ENCODE data around the gene ARPC4.

The ARPC4 gene

GRCh38 chr3:9793161-9793781 is 389 bp downstream of the ARPC4 start:
- no peak for DNase-seq (ENCODE audit: low read depth)

- no peak for DNase-seq (ENCODE audit: low read depth)
These were observed 1.5 kb downstream of the ARPC4 start for GRCh38 chr3:9794400-9794799.

DNA sequence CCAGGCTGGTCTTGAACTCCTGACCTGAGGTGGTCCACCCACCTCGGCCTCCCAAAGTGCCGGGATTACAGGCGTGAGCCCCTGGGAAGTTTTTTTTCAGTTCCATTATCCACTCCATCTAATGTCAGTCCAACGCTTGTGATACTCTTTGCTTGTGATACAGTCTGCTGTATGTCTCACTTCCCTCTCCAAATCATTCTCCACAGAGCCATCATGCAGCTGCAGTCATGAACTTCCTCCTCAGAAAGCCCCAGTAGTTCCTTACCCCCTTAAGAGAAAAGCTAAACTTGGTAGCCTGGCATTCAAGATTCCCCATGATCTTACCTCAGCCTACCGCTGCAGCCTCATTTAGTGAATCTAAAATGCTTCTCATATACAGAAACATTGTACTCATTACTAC is 2.3 kb downstream of the ARPC4 start:
- DNase-seq (ENCODE audit: low read depth): no peak

DNA sequence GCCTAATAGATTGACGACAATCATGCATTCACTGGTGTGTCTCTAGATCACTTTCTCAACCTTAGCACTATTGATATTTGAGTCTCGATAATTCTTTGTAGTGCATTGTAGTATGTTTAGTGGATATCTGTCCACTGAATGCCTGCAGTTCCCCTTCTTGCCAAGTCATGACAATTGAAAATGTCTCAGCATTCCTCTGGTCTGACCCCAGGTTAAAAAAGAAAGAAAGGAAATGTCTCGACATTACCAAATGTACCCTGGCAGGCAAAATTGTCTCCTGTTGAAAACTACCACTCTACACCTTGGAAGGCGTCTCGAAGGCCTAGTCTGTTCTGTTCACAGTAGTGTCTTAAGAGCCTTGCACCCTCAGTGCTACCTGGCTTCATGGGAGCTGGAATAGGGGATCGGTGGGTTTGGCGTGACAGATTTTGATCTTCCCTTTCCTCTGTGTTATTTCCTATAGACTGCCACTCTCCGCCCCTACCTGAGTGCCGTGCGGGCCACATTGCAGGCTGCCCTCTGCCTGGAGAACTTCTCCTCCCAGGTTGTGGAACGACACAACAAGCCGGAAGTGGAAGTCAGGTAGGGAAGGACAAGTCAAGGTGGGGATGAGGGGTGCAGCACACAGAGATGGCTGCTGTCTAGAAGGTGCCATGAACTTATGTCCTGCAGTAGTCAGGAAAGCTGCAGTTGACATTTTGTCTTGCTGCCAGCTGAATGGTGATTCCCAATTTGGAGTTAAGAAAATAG is 4.5 kb downstream of the ARPC4 start:
- DNase-seq (ENCODE audit: low read depth): no peak

GRCh38 chr3:9800529-9800928 is 7.6 kb downstream of the ARPC4 start:
- DNase-seq (ENCODE audit: low read depth): no peak

- no peak for DNase-seq (ENCODE audit: low read depth)
These were observed 10.6 kb downstream of the ARPC4 start for GRCh38 chr3:9803494-9803893.

DNA sequence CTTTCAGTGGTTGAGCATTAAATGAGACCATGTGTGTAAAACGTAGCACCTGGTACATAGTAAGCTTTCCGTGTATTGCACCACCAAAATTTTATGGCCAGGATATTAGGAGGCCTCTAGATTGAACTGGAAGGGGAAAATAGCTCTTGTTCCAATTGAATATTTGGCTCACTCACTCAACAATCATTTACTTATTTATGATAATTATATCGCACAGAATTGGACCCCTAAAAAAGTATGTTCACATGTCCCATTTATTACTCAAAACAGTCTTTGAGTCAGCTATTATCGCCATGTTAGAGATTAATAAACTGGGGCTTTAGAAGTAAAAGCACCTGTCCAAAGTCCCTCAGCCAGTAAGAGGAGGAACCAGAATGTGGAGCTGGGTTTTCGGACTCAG is 12.1 kb downstream of the ARPC4 start:
- DNase-seq (ENCODE audit: low read depth): no peak

- no peak for DNase-seq (ENCODE audit: low read depth)
These were observed 13.3 kb downstream of the ARPC4 start for GRCh38 chr3:9806137-9806536.

GRCh38 chr3:9806688-9807589 is 14.1 kb downstream of the ARPC4 start:
- no peak for DNase-seq (ENCODE audit: low read depth)

- no peak for DNase-seq (ENCODE audit: low read depth)
These were observed 15.1 kb downstream of the ARPC4 start for GRCh38 chr3:9807981-9808344.

DNA sequence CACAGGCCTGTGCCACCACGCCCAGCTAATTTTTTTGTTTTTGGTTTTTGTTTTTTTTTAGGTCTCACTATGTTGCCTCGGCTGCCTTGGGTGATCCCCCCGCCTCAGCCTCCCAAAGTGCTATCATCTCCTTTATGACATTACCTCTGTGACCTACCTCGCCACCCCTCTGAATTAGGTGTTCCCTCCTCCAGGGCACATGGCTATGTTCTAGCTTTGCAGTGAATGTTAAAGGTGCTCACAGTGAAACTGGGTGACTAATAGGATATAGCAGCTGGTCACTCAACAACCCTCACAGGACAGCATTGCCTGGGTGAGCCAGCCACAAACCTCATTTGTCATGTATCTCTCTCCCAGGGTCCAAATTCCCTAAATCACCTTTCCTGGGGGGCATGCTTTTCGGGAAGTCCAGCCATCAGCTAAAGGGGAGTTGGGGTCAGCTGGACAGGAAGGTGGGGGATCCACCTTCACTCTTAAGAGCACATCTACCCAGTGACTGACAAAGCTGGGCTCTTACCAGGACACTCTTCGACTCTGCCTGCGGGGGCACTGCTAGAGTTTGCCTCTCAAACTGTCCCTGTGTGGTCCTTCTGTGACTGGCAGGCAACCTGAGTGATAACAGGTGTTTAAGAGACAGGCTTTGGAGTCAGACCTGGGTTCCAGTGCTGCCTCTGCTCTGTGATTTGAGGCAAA is 15.6 kb downstream of the ARPC4 start:
- no peak for DNase-seq (ENCODE audit: low read depth)

- DNase-seq (ENCODE audit: low read depth): no peak
These were observed 16.3 kb downstream of the ARPC4 start for GRCh38 chr3:9809239-9809614.

DNA sequence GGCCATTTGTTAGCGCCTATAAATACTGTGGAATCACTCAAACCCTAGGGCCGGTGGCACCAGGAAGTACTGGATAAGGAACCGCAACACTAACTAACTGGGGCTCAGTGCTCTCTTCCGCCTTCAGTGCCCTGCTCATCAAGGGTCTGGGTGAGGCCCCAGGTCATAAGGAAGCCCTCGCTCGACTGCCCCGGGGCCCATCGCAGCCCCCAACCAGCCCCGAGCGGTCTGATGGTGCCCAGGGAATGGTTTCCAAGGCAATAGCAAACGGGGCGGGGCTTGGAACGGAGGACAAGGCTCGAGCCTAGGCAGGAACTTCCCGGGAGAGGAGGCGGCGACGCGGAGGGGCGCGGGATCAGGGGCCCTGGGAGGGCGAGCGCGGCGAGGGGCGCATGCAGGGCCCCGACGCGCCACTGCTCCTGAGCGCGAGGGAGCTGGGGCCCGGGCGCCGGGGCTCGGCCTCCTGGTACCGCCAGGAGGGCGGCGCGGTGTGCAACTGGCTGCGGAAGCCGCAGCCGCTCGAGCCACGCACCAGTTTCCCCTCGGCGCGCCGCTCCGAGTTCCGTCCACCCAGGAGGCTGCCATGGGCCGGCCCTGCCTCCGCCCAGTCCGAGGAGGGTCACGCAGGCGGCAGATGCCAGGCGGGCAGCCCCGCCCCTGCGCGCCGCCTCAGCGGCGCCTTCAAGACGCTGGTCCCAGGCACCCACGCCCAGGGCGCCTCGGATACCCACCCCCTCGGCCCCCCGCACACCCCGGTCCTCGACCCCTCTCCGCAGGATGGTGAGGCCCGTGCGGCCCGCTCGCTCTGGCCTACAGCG is 16.9 kb downstream of the ARPC4 start, which contains the start of gene TTLL3:
TTLL3 (plus strand) TSS at position 648 of the 818 bp plus-strand sequence. CDS start 400 bp downstream, outside the sequence.
- DNase-seq (ENCODE audit: low read depth): peak; percentile 10

DNA sequence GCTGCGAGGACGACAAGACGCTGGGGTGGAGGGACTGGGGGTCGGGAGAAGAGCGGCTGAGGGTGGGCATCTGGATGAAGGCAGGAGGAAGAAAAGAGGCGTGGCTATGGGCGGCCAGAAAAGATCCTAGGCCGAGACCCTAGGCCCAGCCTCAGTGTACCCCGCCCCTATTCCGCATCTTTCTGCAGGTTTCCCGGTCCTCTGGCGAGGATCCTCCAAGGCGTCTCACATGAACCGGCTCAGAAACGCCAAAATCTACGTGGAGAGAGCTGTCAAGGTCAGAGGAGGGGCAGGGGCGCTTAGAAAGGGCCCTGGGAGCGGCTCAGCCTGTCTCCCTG is 17.5 kb downstream of the ARPC4 start:
- DNase-seq (ENCODE audit: low read depth): no peak

GRCh38 chr3:9810846-9811245 is 18.0 kb downstream of the ARPC4 start:
- DNase-seq (ENCODE audit: low read depth): no peak

DNA sequence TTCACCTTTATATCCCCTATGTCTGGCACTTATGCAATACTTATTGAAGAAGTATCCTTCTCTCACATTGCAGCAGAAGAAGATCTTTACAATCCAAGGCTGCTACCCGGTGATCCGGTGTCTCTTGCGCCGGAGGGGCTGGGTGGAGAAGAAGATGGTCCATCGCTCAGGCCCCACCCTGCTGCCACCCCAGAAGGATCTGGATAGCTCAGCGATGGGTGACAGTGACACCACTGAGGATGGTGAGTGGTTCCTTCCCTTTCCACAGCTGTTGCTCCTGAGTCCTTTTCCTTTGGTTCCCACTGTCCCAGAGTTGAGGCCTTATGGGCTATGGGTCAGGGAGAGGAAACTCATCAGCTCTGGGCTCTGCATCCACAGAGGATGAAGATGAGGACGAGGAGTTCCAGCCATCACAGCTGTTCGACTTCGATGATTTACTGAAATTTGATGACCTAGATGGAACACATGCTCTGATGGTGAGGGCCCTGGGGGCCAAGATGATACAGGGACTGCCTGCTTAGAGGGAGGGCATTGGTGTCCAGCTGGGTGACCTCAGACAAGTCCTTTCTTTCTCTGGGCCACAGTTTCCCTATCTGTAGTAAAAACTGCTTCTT is 20.1 kb downstream of the ARPC4 start:
- DNase-seq (ENCODE audit: low read depth): no peak

- DNase-seq (ENCODE audit: low read depth): no peak
These were observed 23.1 kb downstream of the ARPC4 start for GRCh38 chr3:9815986-9816385.

- no peak for DNase-seq (ENCODE audit: low read depth)
These were observed 24.6 kb downstream of the ARPC4 start for GRCh38 chr3:9817436-9817835.

DNA sequence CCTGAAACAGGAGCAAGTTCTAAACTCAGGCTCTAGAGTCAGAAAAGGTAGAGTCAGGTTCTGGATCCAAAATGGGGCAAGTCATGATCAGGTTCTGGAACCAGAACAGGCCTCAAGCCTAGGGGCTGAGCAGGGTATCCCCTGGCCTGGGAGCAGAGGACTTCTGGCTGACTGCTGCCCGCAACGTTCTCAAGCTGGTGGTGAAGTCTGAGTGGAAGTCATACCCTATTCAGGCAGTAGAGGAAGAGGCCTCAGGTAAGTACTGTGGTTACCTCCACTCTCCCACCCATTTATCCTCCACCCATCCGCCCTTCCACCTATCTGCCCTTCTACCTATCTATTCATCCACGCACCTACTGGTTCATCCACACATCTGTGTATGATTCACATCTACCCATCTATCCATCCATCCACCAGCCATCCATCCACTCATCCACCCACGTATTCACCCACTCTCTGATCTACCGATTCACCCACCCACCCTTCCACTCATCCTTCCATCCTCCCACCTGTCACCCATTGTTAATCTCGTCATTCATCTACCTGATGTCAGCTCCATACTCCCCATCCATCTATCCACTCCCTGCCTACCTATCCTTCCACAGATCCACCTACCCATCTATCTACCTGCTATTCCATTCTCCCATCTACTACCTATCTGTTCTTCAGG is 25.9 kb downstream of the ARPC4 start:
- DNase-seq (ENCODE audit: low read depth): no peak

GRCh38 chr3:9820543-9820942 is 27.7 kb downstream of the ARPC4 start:
- DNase-seq (ENCODE audit: low read depth): no peak

- DNase-seq (ENCODE audit: low read depth): no peak
These were observed 28.1 kb downstream of the ARPC4 start for GRCh38 chr3:9820946-9821345.
